HG03066 (cell line): ENCODE results near the gene HPCAL1.

ENCODE experiments used
- ATAC-seq: cut with Tn5 transposase; IDR thresholded peaks from one replicate; pipeline ENCODE4 v1.9.1; 2021; ENCODE audit warnings: low read depth; ENCODE audit not compliant: unreplicated experiment

HPCAL1 gene

GRCh38 chr2:10382354-10383061 lies 79.8 kb downstream of the HPCAL1 start:
- ATAC-seq, result peak; percentile 47

GRCh38 chr2:10383960-10384734 lies 81.4 kb downstream of the HPCAL1 start:
- ATAC-seq, result no peak

GRCh38 chr2:10385501-10385900 lies 82.8 kb downstream of the HPCAL1 start:
- no peak for ATAC-seq

- ATAC-seq, result no peak
These were observed 83.4 kb downstream of the HPCAL1 start for GRCh38 chr2:10385933-10386773.

- ATAC-seq, result no peak
These were observed 84.3 kb downstream of the HPCAL1 start for GRCh38 chr2:10387033-10387432.

GRCh38 chr2:10388954-10389560 lies 86.4 kb downstream of the HPCAL1 start:
- no peak for ATAC-seq

GRCh38 chr2:10389573-10389972 lies 86.9 kb downstream of the HPCAL1 start:
- no peak for ATAC-seq

DNA sequence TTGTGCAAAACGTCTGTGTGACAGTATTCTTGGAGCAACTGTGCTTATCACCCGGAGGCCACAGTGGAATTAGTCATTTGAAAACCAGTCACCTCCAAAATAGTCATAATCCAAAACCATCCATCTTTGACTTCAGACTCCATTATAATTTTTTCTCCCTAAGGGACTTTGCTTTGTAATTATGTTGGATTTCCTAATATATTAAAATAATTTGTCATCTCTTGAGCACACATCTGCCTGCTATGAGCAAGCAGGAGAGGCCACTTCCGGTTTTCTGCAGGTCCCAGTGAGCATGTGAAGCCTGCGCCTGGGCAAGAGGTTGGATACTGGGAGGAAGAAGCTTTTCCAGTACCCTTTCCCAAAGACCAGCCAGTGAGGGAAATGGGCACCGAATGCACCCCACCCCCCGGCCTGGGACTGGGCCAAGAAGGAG lies 87.7 kb downstream of the HPCAL1 start:
- ATAC-seq, result no peak

DNA sequence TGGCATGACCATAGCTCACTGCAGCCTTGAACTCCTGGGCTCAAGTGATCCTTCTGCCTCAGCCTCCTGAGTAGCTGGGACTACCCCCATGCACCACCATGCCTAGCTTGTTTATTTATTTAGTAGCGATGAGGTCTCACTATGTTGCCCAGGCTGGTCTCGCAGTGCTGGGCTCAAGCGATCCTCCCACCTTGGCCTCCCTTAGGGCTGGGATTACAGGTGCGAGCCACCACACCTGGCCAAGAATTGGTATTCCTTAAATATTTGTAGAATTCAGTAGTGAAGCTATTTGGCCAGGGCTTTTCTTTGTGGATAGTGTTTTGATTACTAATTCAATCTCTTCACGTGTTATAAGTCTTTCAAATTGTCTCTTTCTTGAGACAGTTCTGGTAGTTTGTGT lies 89.4 kb downstream of the HPCAL1 start:
- ATAC-seq, result no peak

DNA sequence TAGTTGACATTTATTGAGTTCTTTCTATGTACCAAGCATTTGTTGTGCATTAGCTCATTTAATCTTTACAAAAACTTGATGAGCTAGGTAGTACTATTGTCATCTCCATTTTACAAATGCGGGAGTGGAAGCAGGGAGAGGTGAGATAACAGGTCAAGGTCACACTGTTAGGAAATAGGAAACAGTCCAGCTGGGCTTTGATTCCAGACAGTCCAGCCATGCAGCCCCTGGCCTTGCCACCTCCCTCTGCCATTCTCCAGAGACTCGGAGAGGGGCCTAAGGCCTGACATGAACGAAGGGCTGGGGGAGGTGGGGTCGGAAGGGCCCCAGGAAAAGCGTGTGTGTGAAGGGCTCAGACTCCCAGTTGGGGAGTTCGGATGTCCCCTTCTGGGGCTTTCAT lies 89.8 kb downstream of the HPCAL1 start:
- no peak for ATAC-seq

DNA sequence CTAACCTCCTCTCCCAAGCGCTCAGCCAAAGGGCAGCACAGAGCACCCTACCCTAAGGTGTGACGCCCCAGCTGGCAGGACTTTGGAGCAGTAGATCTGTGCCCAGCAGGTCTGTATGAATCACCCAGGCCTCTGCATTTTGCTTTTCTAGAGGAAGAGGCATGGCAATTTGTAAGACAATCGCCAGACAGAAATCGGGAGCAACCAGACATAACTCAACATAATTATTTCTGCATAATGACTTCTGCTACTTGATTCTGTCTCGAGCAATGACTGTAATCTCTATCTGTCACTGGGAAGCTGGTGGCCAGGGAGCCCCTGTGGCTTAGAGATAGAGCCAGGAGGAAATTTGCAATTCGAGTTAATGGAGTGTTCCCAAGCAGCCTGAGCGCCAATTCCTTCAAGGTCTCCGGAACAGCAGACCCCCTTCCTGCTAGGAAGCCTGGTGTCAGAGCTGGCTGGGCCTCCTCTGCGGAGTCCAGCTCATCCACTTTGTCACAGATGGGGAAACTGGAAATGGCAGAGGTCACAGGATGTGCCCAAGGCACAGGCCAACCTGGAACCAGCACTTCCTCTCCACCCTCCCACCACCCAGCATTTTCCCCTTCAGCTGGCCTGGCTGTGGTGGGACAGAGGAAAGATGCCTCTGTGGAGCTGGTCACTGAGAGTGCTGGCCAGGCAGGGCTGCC lies 90.4 kb downstream of the HPCAL1 start:
- ATAC-seq, result no peak

- ATAC-seq, result no peak
These were observed 90.9 kb downstream of the HPCAL1 start for GRCh38 chr2:10393640-10393982.

GRCh38 chr2:10395893-10396292 lies 93.2 kb downstream of the HPCAL1 start:
- ATAC-seq, result no peak

GRCh38 chr2:10396464-10396863 lies 93.8 kb downstream of the HPCAL1 start:
- no peak for ATAC-seq

DNA sequence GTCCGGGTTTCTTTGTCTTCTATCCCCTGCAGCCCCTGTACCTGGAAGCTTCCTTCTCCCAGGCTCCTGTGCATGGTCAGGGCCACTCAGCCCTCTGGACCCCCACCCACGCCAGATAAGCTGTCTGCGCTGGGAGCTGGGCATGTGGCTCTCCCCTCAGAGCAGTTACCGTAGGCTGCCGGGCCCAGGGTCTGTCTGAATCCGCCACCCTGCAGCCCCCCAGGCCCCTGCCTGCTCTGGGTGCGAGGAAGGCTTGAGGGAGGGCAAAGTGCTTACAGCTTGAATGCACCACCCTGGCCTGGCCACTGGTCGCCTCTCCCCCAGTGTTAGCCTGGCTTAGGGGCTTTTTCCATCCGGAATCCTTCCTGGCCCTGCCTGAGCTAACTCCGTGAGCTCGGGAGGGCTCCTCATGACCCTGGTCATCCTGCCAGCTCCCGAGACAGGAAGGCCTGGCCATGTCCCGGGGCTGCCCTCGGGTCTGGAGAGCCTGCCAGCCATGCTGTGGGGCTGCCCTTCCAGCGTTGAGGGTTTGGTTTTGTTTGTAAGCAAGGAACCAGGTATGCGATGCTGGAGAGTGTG lies 94.7 kb downstream of the HPCAL1 start:
- no peak for ATAC-seq

- no peak for ATAC-seq
These were observed 95.2 kb downstream of the HPCAL1 start for GRCh38 chr2:10397878-10398277.

DNA sequence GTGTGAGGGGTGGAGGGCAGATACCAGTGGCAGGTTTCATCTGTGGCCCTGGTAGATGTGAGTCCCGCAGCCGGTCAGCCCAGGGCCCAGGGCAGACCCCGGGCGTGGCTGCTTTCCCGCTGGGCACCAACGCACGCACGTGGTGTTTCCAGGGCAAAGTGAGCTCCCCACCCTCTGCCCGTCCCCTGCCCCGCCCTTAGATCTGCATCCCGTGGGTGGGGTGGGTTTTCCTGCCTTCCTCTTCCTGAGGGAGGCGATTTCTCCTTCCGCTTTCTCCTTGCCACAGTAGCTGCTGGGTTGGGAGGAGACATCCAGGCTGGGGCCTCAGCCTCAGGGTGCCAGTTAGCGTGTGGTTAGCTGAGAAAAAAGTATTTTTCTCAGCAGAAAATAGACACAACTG lies 95.8 kb downstream of the HPCAL1 start:
- no peak for ATAC-seq

GRCh38 chr2:10399358-10399757 lies 96.7 kb downstream of the HPCAL1 start:
- ATAC-seq, result no peak

GRCh38 chr2:10400002-10400401 lies 97.3 kb downstream of the HPCAL1 start:
- no peak for ATAC-seq

GRCh38 chr2:10400568-10400977 lies 97.9 kb downstream of the HPCAL1 start:
- ATAC-seq, result no peak
